Peyer's patch (tissue), 4 donors: ENCODE results near the gene RBMS1. TPM values are rescaled to one million over a fixed set of nuclear protein-coding genes. Genes with fewer than 3 reads are reported as not detected.

ENCODE experiments used
- DNase-seq, 3 donors: peaks; one replicate each; pipeline ENCODE4 v3.0.0-alpha.2; 2017 to 2019
- H3K27ac ChIP-seq, 4 donors: fragments of 200-600 bp; sonication (generic); one replicate each; pipeline ENCODE4 v1.5.1; 2016 to 2019
- H3K27me3 ChIP-seq, 2 donors: fragments of 200-600 bp; sonication (generic); one replicate each; pipeline ENCODE4 v1.5.1; 2019
- H3K36me3 ChIP-seq, 3 donors: fragments of 200-600 bp; sonication (generic); one replicate each; pipeline ENCODE4 v1.5.1; 2016 to 2019
- H3K4me1 ChIP-seq, 4 donors: fragments of 200-600 bp; sonication (generic); one replicate each; pipeline ENCODE4 v1.5.1; 2016 to 2019
- H3K4me3 ChIP-seq, 4 donors: fragments of 200-600 bp; sonication (generic); 1 replicate in 3 of 4; 2 replicates in 1 of 4; pipeline ENCODE4 v1.5.1; 2016 to 2019; ENCODE audit warnings: mild to moderate bottlenecking in 1 of 4
- H3K9me3 ChIP-seq, 4 donors: fragments of 200-600 bp; sonication (generic); one replicate each; pipeline ENCODE4 v1.5.1; 2016 to 2019; ENCODE audit warnings: mild to moderate bottlenecking in 1 of 4
- POLR2A ChIP-seq, 2 donors: fragments of 450-650 bp; IDR thresholded peaks; one replicate each; pipeline ENCODE4 v1.5.1; 2017; ENCODE audit warnings: antibody characterized with exemption in 2 of 2, mild to moderate bottlenecking in 2 of 2, moderate library complexity in 2 of 2
- total RNA-seq, 4 donors: library from RNA; depleted of rRNA; stranded (reverse); fragments of >200 nt; gene quantifications; one replicate each; pipeline ENCODE4 v1.1.0, GENCODE V29; 2016
- TF ChIP-seq, protein P1 (sequence below), 6 experiments: fragments of 450-650 bp in 4 of 6; fragments of 200-600 bp in 2 of 6; sonication (generic) in 1 of 6; IDR thresholded peaks; one replicate each; pipeline ENCODE4 v1.5.1; 2017 to 2019; ENCODE audit warnings: antibody characterized with exemption in 6 of 6, mild to moderate bottlenecking in 3 of 6, moderate library complexity in 1 of 6

The RBMS1 gene
- total RNA-seq, 4 donors from 2014 or later = 10.5 to 41.3 (median 18.5) TPM

DNA sequence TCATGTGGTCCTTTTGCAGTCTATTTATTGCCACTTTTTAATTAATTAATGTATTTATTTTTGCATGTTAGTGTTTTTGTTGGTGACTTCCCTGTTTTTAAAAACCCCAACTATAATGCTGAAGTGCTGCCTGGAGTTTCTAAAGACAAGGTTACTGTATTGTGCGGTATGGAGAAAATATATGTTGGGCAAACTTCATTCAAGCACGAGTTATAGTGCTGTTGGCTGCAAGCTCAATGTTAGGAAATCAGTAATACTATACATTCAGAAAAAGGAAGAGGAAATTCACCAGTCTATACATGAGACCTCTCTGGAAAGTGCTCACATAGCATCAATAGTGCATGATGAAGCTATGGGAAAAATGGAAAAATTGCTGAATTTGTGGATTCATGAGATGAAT, 15.4 kb upstream of the RBMS1 start:
- DNase-seq = no peak
- H3K4me1 ChIP-seq = no peaks in the 10 kb centered on the region
- H3K9me3 ChIP-seq = no peaks in the 10 kb centered on the region
- no peaks in the 10 kb centered on the region for H3K27me3 ChIP-seq
- no peak overlapping the region for H3K4me3 ChIP-seq
- H3K36me3 ChIP-seq = no peaks in the 10 kb centered on the region
- TF ChIP-seq, protein P1, sequence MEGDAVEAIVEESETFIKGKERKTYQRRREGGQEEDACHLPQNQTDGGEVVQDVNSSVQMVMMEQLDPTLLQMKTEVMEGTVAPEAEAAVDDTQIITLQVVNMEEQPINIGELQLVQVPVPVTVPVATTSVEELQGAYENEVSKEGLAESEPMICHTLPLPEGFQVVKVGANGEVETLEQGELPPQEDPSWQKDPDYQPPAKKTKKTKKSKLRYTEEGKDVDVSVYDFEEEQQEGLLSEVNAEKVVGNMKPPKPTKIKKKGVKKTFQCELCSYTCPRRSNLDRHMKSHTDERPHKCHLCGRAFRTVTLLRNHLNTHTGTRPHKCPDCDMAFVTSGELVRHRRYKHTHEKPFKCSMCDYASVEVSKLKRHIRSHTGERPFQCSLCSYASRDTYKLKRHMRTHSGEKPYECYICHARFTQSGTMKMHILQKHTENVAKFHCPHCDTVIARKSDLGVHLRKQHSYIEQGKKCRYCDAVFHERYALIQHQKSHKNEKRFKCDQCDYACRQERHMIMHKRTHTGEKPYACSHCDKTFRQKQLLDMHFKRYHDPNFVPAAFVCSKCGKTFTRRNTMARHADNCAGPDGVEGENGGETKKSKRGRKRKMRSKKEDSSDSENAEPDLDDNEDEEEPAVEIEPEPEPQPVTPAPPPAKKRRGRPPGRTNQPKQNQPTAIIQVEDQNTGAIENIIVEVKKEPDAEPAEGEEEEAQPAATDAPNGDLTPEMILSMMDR (IDR thresholded peaks at IDR 0.05) = no peak
- TF ChIP-seq POLR2A (IDR thresholded peaks at IDR 0.05) = no peak
- no peak overlapping the region for H3K27ac ChIP-seq

DNA sequence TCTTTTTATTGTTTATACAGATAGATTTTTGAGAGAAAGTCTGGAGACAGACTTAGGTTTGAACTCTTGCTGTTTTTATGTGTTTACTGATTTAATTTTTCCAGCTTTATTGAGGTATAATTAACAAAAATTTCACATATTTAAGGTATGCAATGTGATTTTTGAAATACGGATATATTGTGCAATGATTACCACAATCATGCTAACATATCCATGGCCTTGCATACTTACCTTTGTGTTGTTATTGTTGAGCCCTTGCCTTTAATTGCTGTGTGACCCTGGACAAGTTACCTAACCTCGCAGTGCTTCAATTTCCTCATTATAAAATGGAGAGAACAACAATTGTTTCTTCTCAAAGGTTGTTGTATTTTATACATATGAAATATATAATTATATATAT, 13.9 kb upstream of the RBMS1 start:
- Histone ChIP-seq H3K27me3 (no peaks in the 10 kb centered on the region), H3K4me3 (no peak overlapping the region), H3K36me3 (no peaks in the 10 kb centered on the region), H3K27ac (no peak overlapping the region), H3K9me3 (no peaks in the 10 kb centered on the region), H3K4me1 (no peaks in the 10 kb centered on the region)
- TF ChIP-seq, protein P1 (IDR thresholded peaks at IDR 0.05) = no peak
- no peak for TF ChIP-seq POLR2A (IDR thresholded peaks at IDR 0.05)
- DNase-seq = no peak

DNA sequence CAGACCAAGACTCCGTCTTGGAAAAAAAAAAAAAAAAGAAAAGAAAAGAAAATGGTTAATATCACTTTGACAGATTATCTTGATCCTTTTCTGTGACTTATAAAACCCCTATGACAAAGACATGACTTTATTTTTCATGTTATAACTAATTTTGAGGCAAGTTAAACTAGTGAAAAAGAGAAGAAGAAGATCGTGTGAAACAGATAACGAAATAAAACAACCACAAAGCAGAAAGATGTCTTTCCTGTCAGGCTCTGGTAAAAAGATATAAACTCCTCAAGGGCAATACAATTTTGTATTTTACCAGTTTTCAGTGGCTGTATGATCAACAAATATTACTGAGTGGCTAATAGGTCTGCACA, 13.4 kb upstream of the RBMS1 start:
- no peaks in the 10 kb centered on the region for H3K9me3 ChIP-seq
- H3K27ac ChIP-seq = no peak overlapping the region
- TF ChIP-seq, protein P1 (IDR thresholded peaks at IDR 0.05) = no peak
- no peak for TF ChIP-seq POLR2A (IDR thresholded peaks at IDR 0.05)
- no peaks in the 10 kb centered on the region for H3K27me3 ChIP-seq
- no peaks in the 10 kb centered on the region for H3K4me1 ChIP-seq
- no peaks in the 10 kb centered on the region for H3K36me3 ChIP-seq
- DNase-seq = no peak
- no peak overlapping the region for H3K4me3 ChIP-seq

DNA sequence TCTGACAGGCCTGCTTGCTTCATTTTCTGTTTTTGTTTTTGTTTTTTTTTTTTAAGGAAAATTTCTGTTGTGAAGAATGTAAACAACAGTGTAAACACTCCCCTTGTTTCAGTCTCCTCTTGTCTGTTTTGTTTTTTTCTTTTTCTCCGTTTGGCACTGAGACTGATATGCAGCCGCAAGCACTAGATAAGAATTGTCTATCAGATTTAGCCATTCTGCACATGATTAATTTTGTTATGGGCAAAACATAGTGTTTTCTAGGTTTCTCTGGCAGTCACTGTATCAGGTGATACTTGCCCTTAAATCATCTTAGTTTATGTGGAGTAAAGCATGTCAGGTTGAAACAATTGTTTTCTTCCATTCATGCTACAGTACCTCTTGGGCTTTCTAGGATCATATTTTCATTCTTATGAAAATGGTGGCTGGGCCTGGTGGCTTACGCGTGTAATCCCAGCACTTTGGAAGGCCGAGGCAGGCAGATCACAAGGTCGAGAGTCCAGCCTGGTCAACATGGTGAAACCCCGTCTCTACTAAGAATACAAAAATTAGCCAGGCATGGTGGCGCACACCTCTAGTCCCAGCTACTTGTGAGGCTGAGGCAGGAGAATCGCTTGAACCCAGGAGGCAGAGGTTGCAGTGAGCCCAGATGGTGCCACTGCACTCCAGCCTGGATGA, 12.9 kb upstream of the RBMS1 start:
- no peaks in the 10 kb centered on the region for H3K4me1 ChIP-seq
- no peak overlapping the region for H3K4me3 ChIP-seq
- no peaks in the 10 kb centered on the region for H3K9me3 ChIP-seq
- no peaks in the 10 kb centered on the region for H3K36me3 ChIP-seq
- TF ChIP-seq, protein P1 (IDR thresholded peaks at IDR 0.05) = no peak
- no peak for TF ChIP-seq POLR2A (IDR thresholded peaks at IDR 0.05)
- H3K27ac ChIP-seq = no peak overlapping the region
- no peaks in the 10 kb centered on the region for H3K27me3 ChIP-seq
- DNase-seq = no peak

DNA sequence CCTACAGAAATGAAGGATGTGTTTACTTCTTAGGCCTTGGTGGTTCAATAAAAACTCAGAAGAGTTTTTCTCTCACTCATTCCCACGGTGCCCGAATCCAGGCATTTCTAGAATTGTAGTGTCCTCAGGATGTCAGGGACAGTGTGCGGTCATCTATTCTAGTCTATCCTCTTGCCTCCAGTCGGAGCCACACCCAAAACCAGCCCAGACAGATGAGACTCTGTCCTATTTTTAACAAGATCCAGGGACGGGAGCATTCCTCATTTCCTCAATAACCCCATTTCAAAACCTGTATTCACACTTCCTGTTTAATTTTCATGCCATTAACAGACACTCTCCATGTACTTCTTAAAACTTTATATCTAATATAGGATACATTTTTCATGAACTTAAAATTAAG, 11.6 kb upstream of the RBMS1 start:
- TF ChIP-seq POLR2A (IDR thresholded peaks at IDR 0.05) = no peak
- TF ChIP-seq, protein P1 (IDR thresholded peaks at IDR 0.05) = no peak
- DNase-seq = no peak
- no peak overlapping the region for H3K4me3 ChIP-seq
- no peaks in the 10 kb centered on the region for H3K4me1 ChIP-seq
- H3K36me3 ChIP-seq = no peaks in the 10 kb centered on the region
- no peaks in the 10 kb centered on the region for H3K27me3 ChIP-seq
- H3K27ac ChIP-seq = no peak overlapping the region
- no peaks in the 10 kb centered on the region for H3K9me3 ChIP-seq

DNA sequence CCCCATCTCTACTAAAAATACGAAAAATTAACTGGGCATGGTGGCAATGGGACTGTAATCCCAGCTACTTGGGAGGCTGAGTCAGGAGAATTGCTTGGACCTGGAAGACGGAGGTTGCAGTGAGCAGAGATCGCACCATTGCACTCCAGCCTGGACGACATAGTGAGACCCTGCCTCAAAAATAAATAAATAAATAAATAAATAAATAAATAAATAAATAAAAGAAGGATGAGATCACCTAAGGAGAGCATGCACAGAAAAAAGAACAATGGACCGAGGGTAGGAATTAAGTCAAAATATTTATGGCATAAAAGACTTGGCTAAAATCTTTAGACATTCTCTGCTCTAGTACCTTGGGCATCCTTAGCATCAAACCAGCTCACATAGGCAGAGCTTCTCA, 8.9 kb upstream of the RBMS1 start:
- no peaks in the 10 kb centered on the region for H3K4me1 ChIP-seq
- TF ChIP-seq POLR2A (IDR thresholded peaks at IDR 0.05) = no peak
- TF ChIP-seq, protein P1 (IDR thresholded peaks at IDR 0.05) = no peak
- no peak overlapping the region for H3K4me3 ChIP-seq
- H3K27me3 ChIP-seq = no peaks in the 10 kb centered on the region
- H3K27ac ChIP-seq = no peak overlapping the region
- DNase-seq = no peak
- H3K36me3 ChIP-seq = no peaks in the 10 kb centered on the region
- no peaks in the 10 kb centered on the region for H3K9me3 ChIP-seq
